B cell (primary cell): ENCODE measurements around the gene CACYBP. TPM values are rescaled to one million over a fixed set of nuclear protein-coding genes. Genes with fewer than 3 reads are reported as not detected.

ENCODE experiments used
- ATAC-seq: fragments of 200-7000 bp; cut with Tn5 transposase; one replicate; pipeline ENCODE4 v1.10.0; 2021; ENCODE audit warnings: low read depth, mild to moderate bottlenecking, moderate number of reproducible peaks, moderate library complexity
- CTCF ChIA-PET: fragments of 350-600 bp; sonication (Branson Sonifier 250); formaldehyde crosslinking; loops from one replicate; lab custom pipeline; 2021; ENCODE audit warnings: antibody characterized with exemption, inconsistent platforms; lab: Charles Lee
- POLR2A ChIA-PET: fragments of 350-600 bp; sonication (Branson Sonifier 250); formaldehyde crosslinking; loops from one replicate; lab custom pipeline; 2021; ENCODE audit warnings: antibody characterized with exemption; lab: Charles Lee
- DNase-seq: peaks from one replicate; pipeline ENCODE4 v3.0.0; 2013
- H2AFZ ChIP-seq: 2 replicates; pipeline ENCODE4 v1.6.1; 2012; ENCODE audit warnings: mild to moderate bottlenecking, low read depth, low read length; ENCODE audit not compliant: insufficient read depth, poor library complexity, severe bottlenecking
- H3K27ac ChIP-seq, 2 donors: 1 replicate in 1 of 2; 2 replicates in 1 of 2; pipeline ENCODE4 v1.5.1; 2012 to 2013; ENCODE audit warnings: low read length in 2 of 2, mild to moderate bottlenecking in 2 of 2, moderate library complexity in 1 of 2
- H3K27me3 ChIP-seq, 4 experiments: fragments of 200-600 bp in 1 of 4; sonication (generic) in 1 of 4; replicated peaks in 1 of 4; 1 replicate in 2 of 4; 2 replicates in 2 of 4; pipeline versions ENCODE4 v1.6.1 to v1.7.0; 2013 to 2016; ENCODE audit warnings: low read length in 3 of 4, mild to moderate bottlenecking in 2 of 4, mixed read lengths in 1 of 4, moderate library complexity in 1 of 4; ENCODE audit not compliant: insufficient read depth in 4 of 4, control insufficient read depth in 3 of 4; ENCODE audit errors: control extremely low read depth in 1 of 4
- H3K36me3 ChIP-seq, 2 experiments: replicated peaks in 1 of 2; 1 replicate in 1 of 2; 2 replicates in 1 of 2; pipeline versions ENCODE4 v1.6.1 to v1.7.1; 2013; ENCODE audit warnings: low read length in 1 of 2; ENCODE audit not compliant: insufficient read depth in 2 of 2, control insufficient read depth in 1 of 2; ENCODE audit errors: control extremely low read depth in 1 of 2, extremely low read depth in 1 of 2
- H3K4me1 ChIP-seq, 2 donors: fragments of 200-600 bp in 1 of 2; sonication (generic) in 1 of 2; 1 replicate in 1 of 2; 2 replicates in 1 of 2; pipeline versions ENCODE4 v1.5.1 to v1.6.1; 2013 to 2017; ENCODE audit warnings: low read length in 2 of 2; ENCODE audit not compliant: control insufficient read depth in 2 of 2, insufficient read depth in 2 of 2
- H3K4me2 ChIP-seq: replicated peaks from 2 replicates; pipeline ENCODE3; 2012; ENCODE audit warnings: mild to moderate bottlenecking, low read depth, low read length; ENCODE audit not compliant: poor library complexity, severe bottlenecking
- H3K4me3 ChIP-seq, 5 experiments: fragments of 200-600 bp in 1 of 5; sonication (generic) in 1 of 5; 1 replicate in 3 of 5; 2 replicates in 2 of 5; pipeline versions ENCODE4 v1.5.1 to v1.7.0; 2011 to 2016; ENCODE audit warnings: low read length in 4 of 5, mild to moderate bottlenecking in 4 of 5, low read depth in 2 of 5, control low read depth in 1 of 5, moderate library complexity in 1 of 5; ENCODE audit not compliant: insufficient read depth in 1 of 5; ENCODE audit errors: control extremely low read depth in 1 of 5, extremely low read depth in 1 of 5
- H3K79me2 ChIP-seq: fragments of 200-600 bp; sonication (generic); one replicate; pipeline ENCODE4 v1.6.0; 2016; ENCODE audit warnings: low read length; ENCODE audit not compliant: control insufficient read depth, insufficient read depth
- H3K9ac ChIP-seq: fragments of 200-600 bp; sonication (generic); 2 replicates; pipeline ENCODE4 v1.6.1; 2017; ENCODE audit warnings: mild to moderate bottlenecking, low read length, moderate library complexity
- H3K9me3 ChIP-seq, 3 donors: one replicate each; pipeline versions ENCODE4 v1.6.1 to v1.7.1; 2013; ENCODE audit warnings: low read length in 2 of 3; ENCODE audit not compliant: control insufficient read depth in 2 of 3, insufficient read depth in 1 of 3; ENCODE audit errors: control extremely low read depth in 1 of 3
- H4K20me1 ChIP-seq: 2 replicates; pipeline ENCODE4 v1.6.0; 2012; ENCODE audit warnings: mild to moderate bottlenecking, low read length; ENCODE audit not compliant: insufficient read depth, control insufficient read depth, poor library complexity, severe bottlenecking
- H3K27ac Mint-ChIP-seq: one replicate; pipeline ENCODE4 v1.8.0; 2021; ENCODE audit warnings: mixed read lengths
- H3K27me3 Mint-ChIP-seq: one replicate; pipeline ENCODE4 v1.8.0; 2021; ENCODE audit warnings: mixed read lengths
- H3K4me1 Mint-ChIP-seq: one replicate; pipeline ENCODE4 v1.8.0; 2021; ENCODE audit warnings: mixed read lengths
- H3K4me3 Mint-ChIP-seq: one replicate; pipeline ENCODE4 v1.8.0; 2021; ENCODE audit warnings: mixed read lengths
- H3K9me3 Mint-ChIP-seq: one replicate; pipeline ENCODE4 v1.8.0; 2022; ENCODE audit warnings: mixed read lengths; ENCODE audit not compliant: insufficient read depth
- EZH2 ChIP-seq: IDR thresholded peaks from 2 replicates; pipeline ENCODE4 v1.6.1; 2012; ENCODE audit warnings: borderline replicate concordance, low read depth, mild to moderate bottlenecking, moderate library complexity, low read length; ENCODE audit not compliant: insufficient read depth, poor library complexity, severe bottlenecking
- WGBS: methylation state at CpG from one replicate; pipeline ENCODE4 v1.1.5; 2013; ENCODE audit warnings: missing lambda C conversion rate; ENCODE audit not compliant: insufficient coverage; 5-methylcytosine and 5-hydroxymethylcytosine counted together
- intact Hi-C: fragments of 100-400 bp; cut with micrococcal nuclease; formaldehyde crosslinking; loops from one replicate; pipeline ENCODE4 v1.10.0; 2022
- polyA plus RNA-seq: library from polyadenylated mRNA; depleted of rRNA; stranded (reverse); fragments of >200 nt; gene quantifications from 2 replicates; pipeline ENCODE4 v1.2.3, GENCODE V29; 2012
- total RNA-seq, 2 donors: library from RNA; stranded (reverse); fragments of 120-200 nt in 1 of 2; gene quantifications; 1 replicate in 1 of 2; 2 replicates in 1 of 2; pipeline versions ENCODE4 v1.2.3 to v1.2.4, GENCODE V29; 2013 to 2022
- TF ChIP-seq, protein P1 (sequence below): fragments of 200-600 bp; IDR thresholded peaks from one replicate; pipeline ENCODE4 v1.8.0; 2022; ENCODE audit warnings: antibody characterized with exemption, mild to moderate bottlenecking

CACYBP gene
- total and polyA plus RNA-seq, 2 donors (not counting 1 experiment from before 2014, with no cell fraction given), result 16.2 to 71.1 TPM

DNA sequence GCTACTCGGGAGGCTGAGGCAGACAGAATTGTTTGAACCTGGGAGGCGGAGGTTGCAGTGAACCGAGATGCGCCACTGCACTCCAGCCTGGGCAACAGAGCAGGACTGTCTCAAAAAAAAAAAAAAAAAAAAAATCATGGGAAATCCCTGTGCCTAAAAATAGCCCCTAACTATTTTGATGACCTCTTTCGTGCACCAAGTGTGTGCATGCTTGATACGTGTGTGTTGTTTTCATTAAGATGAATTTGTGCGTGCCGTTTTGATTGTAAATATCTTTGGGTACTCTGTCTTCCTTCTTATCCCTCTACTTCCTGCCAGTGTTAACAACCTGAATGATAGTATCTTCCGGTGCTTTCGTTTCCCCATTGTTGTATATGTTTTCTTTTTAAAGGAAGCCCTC, 9.8 kb downstream of the CACYBP start:
- Mint-ChIP-seq H3K4me1 (peaks cover 5% of the 10 kb centered on the region), H3K27me3 (no peaks in the 10 kb centered on the region), H3K27ac (peak overlapping the region; percentile 18), H3K9me3 (no peaks in the 10 kb centered on the region), H3K4me3 (no peak overlapping the region)
- Histone ChIP-seq H3K4me1 (no peaks in the 10 kb centered on the region), H4K20me1 (peaks cover 32% of the 10 kb centered on the region), H2AFZ (no peak overlapping the region), H3K36me3 (peaks cover 5 to 82% of the 10 kb centered on the region in 2 experiments), H3K4me2 (no peak overlapping the region), H3K27ac (no peak overlapping the region), H3K9ac (no peak overlapping the region), H3K27me3 (no peaks in the 10 kb centered on the region), H3K79me2 (peaks cover 44% of the 10 kb centered on the region), H3K4me3 (no peak overlapping the region), H3K9me3 (no peaks in the 10 kb centered on the region)
- ChIA-PET POLR2A (no interaction called here), CTCF (no interaction called here)
- no peak for ATAC-seq
- DNase-seq, result no peak
- TF ChIP-seq, protein P1, sequence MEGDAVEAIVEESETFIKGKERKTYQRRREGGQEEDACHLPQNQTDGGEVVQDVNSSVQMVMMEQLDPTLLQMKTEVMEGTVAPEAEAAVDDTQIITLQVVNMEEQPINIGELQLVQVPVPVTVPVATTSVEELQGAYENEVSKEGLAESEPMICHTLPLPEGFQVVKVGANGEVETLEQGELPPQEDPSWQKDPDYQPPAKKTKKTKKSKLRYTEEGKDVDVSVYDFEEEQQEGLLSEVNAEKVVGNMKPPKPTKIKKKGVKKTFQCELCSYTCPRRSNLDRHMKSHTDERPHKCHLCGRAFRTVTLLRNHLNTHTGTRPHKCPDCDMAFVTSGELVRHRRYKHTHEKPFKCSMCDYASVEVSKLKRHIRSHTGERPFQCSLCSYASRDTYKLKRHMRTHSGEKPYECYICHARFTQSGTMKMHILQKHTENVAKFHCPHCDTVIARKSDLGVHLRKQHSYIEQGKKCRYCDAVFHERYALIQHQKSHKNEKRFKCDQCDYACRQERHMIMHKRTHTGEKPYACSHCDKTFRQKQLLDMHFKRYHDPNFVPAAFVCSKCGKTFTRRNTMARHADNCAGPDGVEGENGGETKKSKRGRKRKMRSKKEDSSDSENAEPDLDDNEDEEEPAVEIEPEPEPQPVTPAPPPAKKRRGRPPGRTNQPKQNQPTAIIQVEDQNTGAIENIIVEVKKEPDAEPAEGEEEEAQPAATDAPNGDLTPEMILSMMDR, result no peak
- TF ChIP-seq EZH2, result no peak
- 100% methylated on average over 3 of the region's 10 CpGs for WGBS
- intact Hi-C loops, result no loop called here

DNA sequence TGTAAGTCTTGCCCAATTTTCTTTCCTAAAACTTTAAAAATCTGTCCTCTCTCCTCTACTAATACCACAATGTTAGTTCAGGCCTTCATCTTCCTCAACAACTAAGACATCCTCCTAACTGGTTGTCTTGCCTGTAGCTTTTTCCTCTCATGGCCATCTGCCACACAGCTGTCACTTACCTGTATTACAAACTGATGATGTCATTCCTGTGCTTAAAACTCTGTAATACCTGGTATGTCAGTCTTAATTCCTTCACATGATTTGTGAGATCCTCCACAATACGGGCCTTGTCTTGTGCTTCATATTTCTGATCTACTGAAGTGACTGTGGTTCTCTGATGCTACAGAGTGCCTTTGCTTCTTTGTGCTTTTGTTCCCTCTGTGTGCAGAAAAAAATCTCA, 13.7 kb downstream of the CACYBP start:
- ChIA-PET CTCF (interaction anchor here (1.0 kb wide), 1 partner anchor 16 kb away, joined by 3 read pairs; no protein-coding TSS in a partner anchor), POLR2A (interaction anchor here (1.9 kb wide), 1 partner anchor 13 kb away, joined by 4 read pairs; the partner anchor contains the start of gene CACYBP)

More for the DNA sequence above, 13.7 kb downstream of the CACYBP start:
- Mint-ChIP-seq H3K4me1 (peaks cover 7% of the 10 kb centered on the region), H3K9me3 (no peaks in the 10 kb centered on the region), H3K27ac (no peak overlapping the region), H3K4me3 (no peak overlapping the region), H3K27me3 (no peaks in the 10 kb centered on the region)
- Histone ChIP-seq H3K9me3 (no peaks in the 10 kb centered on the region), H3K36me3 (peaks cover 1 to 85% of the 10 kb centered on the region in 2 experiments), H3K27me3 (no peaks in the 10 kb centered on the region), H3K79me2 (peaks cover 9% of the 10 kb centered on the region), H2AFZ (no peak overlapping the region), H3K9ac (no peak overlapping the region), H3K4me1 (no peaks in the 10 kb centered on the region), H3K4me3 (no peak overlapping the region), H3K4me2 (no peak overlapping the region), H4K20me1 (peaks cover 9% of the 10 kb centered on the region), H3K27ac (no peak overlapping the region)
- no peak for ATAC-seq
- intact Hi-C loops, result no loop called here
- 100% methylated on average over 1 of the region's 1 CpG for WGBS
- DNase-seq, result no peak
- TF ChIP-seq, protein P1, result no peak
- TF ChIP-seq EZH2, result no peak
